Keratinocyte (primary cell): ENCODE results near the gene CRYM.
"Not testable (repeated sequence)": the region's sequence is repeated elsewhere in the genome, so short reads cannot be mapped to it uniquely, and the experiment has no call there.

Experiments
- EZH2 ChIP-seq: IDR thresholded peaks from one replicate; pipeline ENCODE4 v1.6.1; 2012; ENCODE audit warnings: inconsistent platforms, mild to moderate bottlenecking, low read length, moderate library complexity
- TF ChIP-seq, protein P1 (sequence below), 3 experiments: IDR thresholded peaks in 1 of 3; conservative IDR thresholded peaks in 1 of 3; optimal IDR thresholded peaks in 1 of 3; 2 replicates in 2 of 3; 3 replicates in 1 of 3; pipeline versions ENCODE3 to v1.5.1; 2011; ENCODE audit warnings: low read length in 3 of 3, mild to moderate bottlenecking in 3 of 3, moderate library complexity in 2 of 3, control low read depth in 1 of 3, inconsistent platforms in 1 of 3; ENCODE audit not compliant: insufficient read depth in 2 of 3; ENCODE audit errors: extremely low read depth in 1 of 3

DNA sequence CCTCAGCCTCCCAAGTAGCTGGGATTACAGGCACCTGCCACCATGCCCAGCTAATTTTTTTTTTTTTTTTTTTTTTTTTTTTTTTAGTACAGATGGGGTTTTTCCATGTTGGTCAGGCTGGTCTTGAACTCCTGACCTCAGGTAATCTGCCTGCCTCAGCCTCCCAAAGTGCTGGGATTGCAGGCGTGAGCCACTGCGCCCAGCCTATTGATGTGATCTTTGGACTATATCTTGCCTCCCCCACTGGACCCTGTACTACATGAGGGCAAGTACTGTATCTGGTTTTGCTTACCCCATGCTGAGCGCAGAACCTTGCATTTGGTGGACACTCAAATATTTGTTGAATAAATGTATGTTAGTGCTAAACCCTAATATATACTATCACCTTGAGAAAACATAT is 5.3 kb downstream of the CRYM start:
- TF ChIP-seq, protein P1, sequence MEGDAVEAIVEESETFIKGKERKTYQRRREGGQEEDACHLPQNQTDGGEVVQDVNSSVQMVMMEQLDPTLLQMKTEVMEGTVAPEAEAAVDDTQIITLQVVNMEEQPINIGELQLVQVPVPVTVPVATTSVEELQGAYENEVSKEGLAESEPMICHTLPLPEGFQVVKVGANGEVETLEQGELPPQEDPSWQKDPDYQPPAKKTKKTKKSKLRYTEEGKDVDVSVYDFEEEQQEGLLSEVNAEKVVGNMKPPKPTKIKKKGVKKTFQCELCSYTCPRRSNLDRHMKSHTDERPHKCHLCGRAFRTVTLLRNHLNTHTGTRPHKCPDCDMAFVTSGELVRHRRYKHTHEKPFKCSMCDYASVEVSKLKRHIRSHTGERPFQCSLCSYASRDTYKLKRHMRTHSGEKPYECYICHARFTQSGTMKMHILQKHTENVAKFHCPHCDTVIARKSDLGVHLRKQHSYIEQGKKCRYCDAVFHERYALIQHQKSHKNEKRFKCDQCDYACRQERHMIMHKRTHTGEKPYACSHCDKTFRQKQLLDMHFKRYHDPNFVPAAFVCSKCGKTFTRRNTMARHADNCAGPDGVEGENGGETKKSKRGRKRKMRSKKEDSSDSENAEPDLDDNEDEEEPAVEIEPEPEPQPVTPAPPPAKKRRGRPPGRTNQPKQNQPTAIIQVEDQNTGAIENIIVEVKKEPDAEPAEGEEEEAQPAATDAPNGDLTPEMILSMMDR (optimal IDR thresholded peaks at IDR 0.05 in 1 of 3, IDR thresholded peaks at IDR 0.05 in 1 of 3, conservative IDR thresholded peaks at IDR 0.05 in 1 of 3; ENCODE audit: extremely low read depth in 1 of 3, insufficient read depth in 2 of 3, low read length in 3 of 3): not testable (repeated sequence)
- not testable (repeated sequence) for TF ChIP-seq EZH2
